Endothelial cell of umbilical vein (primary cell): Measurements from ENCODE around the gene RAD9B. TPM values are rescaled to one million over a fixed set of nuclear protein-coding genes. Genes with fewer than 3 reads are reported as not detected.

Source experiments
- BruUV-seq: library from RNA; stranded (reverse); fragments of 400-500 nt; replicated peaks from 2 replicates; lab custom pipeline; 2021; lab: Mats Ljungman, UMichigan
- CTCF ChIA-PET: fragments of 300-600, 350-600 bp; sonication (Branson Sonifier 250); formaldehyde crosslinking; loops from one replicate; lab custom pipeline; 2021; ENCODE audit warnings: antibody characterized with exemption, inconsistent platforms; lab: Charles Lee
- POLR2A ChIA-PET: fragments of 300-600, 350-600 bp; sonication (Branson Sonifier 250); formaldehyde crosslinking; loops from one replicate; lab custom pipeline; 2021; ENCODE audit warnings: antibody characterized with exemption, inconsistent platforms; lab: Charles Lee
- DNase-seq: peaks from one replicate; pipeline ENCODE4 v3.0.0-alpha.2; 2011; ENCODE audit warnings: low read depth, low spot score
- FAIRE-seq: peaks from 2 replicates; lab custom pipeline; 2011; peaks lifted over from hg19 to GRCh38; lab: Jason Lieb, UNC
- H2AFZ ChIP-seq: 2 replicates; pipeline ENCODE4 v1.6.0; 2012; ENCODE audit warnings: low read depth, low read length, control low read depth, inconsistent platforms
- H3K27ac ChIP-seq: 2 replicates; pipeline ENCODE4 v1.5.1; 2011; ENCODE audit warnings: low read depth, mild to moderate bottlenecking, control low read depth, low read length, moderate library complexity; ENCODE audit not compliant: insufficient read depth
- H3K27me3 ChIP-seq, 2 experiments: 2 replicates each; pipeline versions ENCODE4 v1.6.0 to v1.6.1; 2011; ENCODE audit warnings: low read length in 2 of 2, mixed read lengths in 1 of 2; ENCODE audit not compliant: control insufficient read depth in 2 of 2, insufficient read depth in 2 of 2
- H3K36me3 ChIP-seq, 2 experiments: 2 replicates in 1 of 2; 3 replicates in 1 of 2; pipeline ENCODE4 v1.5.1; 2011; ENCODE audit warnings: low read length in 2 of 2, mild to moderate bottlenecking in 1 of 2, moderate library complexity in 1 of 2; ENCODE audit not compliant: control insufficient read depth in 2 of 2, insufficient read depth in 2 of 2; ENCODE audit errors: extremely low read depth in 1 of 2
- H3K4me1 ChIP-seq: 3 replicates; pipeline ENCODE4 v1.5.1; 2011; ENCODE audit warnings: mild to moderate bottlenecking, low read length; ENCODE audit not compliant: control insufficient read depth, insufficient read depth; ENCODE audit errors: extremely low read depth
- H3K4me2 ChIP-seq: 2 replicates; pipeline ENCODE4 v1.6.1; 2011; ENCODE audit warnings: low read length, control low read depth, mixed read lengths; ENCODE audit not compliant: insufficient read depth
- H3K4me3 ChIP-seq, 3 experiments: fragments of 200-600 bp in 1 of 3; sonication (generic), shearing (Covaris generic) in 1 of 3; replicated peaks in 1 of 3; 2 replicates each; pipeline ENCODE4 v1.5.1; 2011 to 2016; ENCODE audit warnings: control low read depth in 3 of 3, low read length in 3 of 3, mild to moderate bottlenecking in 2 of 3, inconsistent platforms in 1 of 3, low read depth in 1 of 3, moderate library complexity in 1 of 3; ENCODE audit not compliant: insufficient read depth in 1 of 3
- H3K79me2 ChIP-seq: 2 replicates; pipeline ENCODE4 v1.6.0; 2012; ENCODE audit warnings: low read length, inconsistent platforms; ENCODE audit not compliant: control insufficient read depth, insufficient read depth
- H3K9ac ChIP-seq: replicated peaks from 2 replicates; pipeline ENCODE3; 2011; ENCODE audit warnings: low read length, control low read depth; ENCODE audit not compliant: insufficient read depth; ENCODE audit errors: extremely low read depth
- H3K9me1 ChIP-seq: replicated peaks from 3 replicates; pipeline ENCODE4 v1.6.0; 2011; ENCODE audit warnings: mild to moderate bottlenecking, low read length; ENCODE audit not compliant: control insufficient read depth, insufficient read depth; ENCODE audit errors: extremely low read depth
- H3K9me3 ChIP-seq: replicated peaks from 2 replicates; pipeline ENCODE4 v1.5.1; 2012; ENCODE audit warnings: low read length, inconsistent platforms; ENCODE audit not compliant: control insufficient read depth, insufficient read depth
- H4K20me1 ChIP-seq: replicated peaks from 2 replicates; pipeline ENCODE3; 2011; ENCODE audit warnings: mild to moderate bottlenecking, low read length; ENCODE audit not compliant: control insufficient read depth, insufficient read depth; ENCODE audit errors: extremely low read depth
- CTCF ChIP-seq, 2 donors: IDR thresholded peaks; 1 replicate in 1 of 2; 2 replicates in 1 of 2; pipeline ENCODE4 v1.5.1; 2011; ENCODE audit warnings: low read length in 2 of 2, mild to moderate bottlenecking in 2 of 2, moderate library complexity in 2 of 2, control low read depth in 1 of 2, inconsistent platforms in 1 of 2, low read depth in 1 of 2; ENCODE audit not compliant: insufficient read depth in 1 of 2; ENCODE audit errors: extremely low read depth in 1 of 2
- EZH2 ChIP-seq: IDR thresholded peaks from 2 replicates; pipeline ENCODE4 v1.6.1; 2012; ENCODE audit warnings: borderline replicate concordance, low read depth, mild to moderate bottlenecking, moderate library complexity, low read length, inconsistent platforms; ENCODE audit not compliant: severe bottlenecking
- FOS ChIP-seq: IDR thresholded peaks from 2 replicates; pipeline ENCODE4 v1.6.1; 2011; ENCODE audit warnings: mild to moderate bottlenecking, low read length, moderate library complexity, borderline replicate concordance; ENCODE audit not compliant: insufficient read depth
- GATA2 ChIP-seq: IDR thresholded peaks from 2 replicates; pipeline ENCODE4 v1.7.0; 2011; ENCODE audit warnings: low read depth, mild to moderate bottlenecking, moderate library complexity, mixed read lengths, low read length; ENCODE audit not compliant: insufficient read length, insufficient read depth
- JUN ChIP-seq: IDR thresholded peaks from 2 replicates; pipeline ENCODE4 v1.6.1; 2011; ENCODE audit warnings: borderline replicate concordance, low read depth; ENCODE audit not compliant: insufficient read length, insufficient read depth
- MAX ChIP-seq: IDR thresholded peaks from 2 replicates; pipeline ENCODE4 v1.6.1; 2011; ENCODE audit not compliant: insufficient read depth, insufficient read length
- MYC ChIP-seq: IDR thresholded peaks from one replicate; pipeline ENCODE4 v1.6.1; 2011; ENCODE audit warnings: mild to moderate bottlenecking, low read depth, low read length
- POLR2A ChIP-seq: IDR thresholded peaks from 2 replicates; pipeline ENCODE4 v1.6.1; 2012; ENCODE audit warnings: low read depth, mild to moderate bottlenecking, control low read depth, low read length
- POLR2AphosphoS5 ChIP-seq: IDR thresholded peaks from 2 replicates; pipeline ENCODE4 v1.6.1; 2012; ENCODE audit warnings: low read depth, mild to moderate bottlenecking, control low read depth, low read length, moderate library complexity; ENCODE audit not compliant: insufficient read depth
- dilution Hi-C: fragments of 300-500 bp; cut with MboI; formaldehyde crosslinking; loops from one replicate; pipeline ENCODE4 v1.15.0; 2019; ENCODE audit warnings: low sequenced_read_pairs; ENCODE audit not compliant: extremely low pct_ligation_motif_present
- intact Hi-C: fragments of 100-400 bp; cut with micrococcal nuclease; formaldehyde crosslinking; loops from one replicate; pipeline ENCODE4 v1.10.0; 2022
- polyA plus RNA-seq, 4 experiments: library from polyadenylated mRNA; depleted of rRNA in 3 of 4; stranded (reverse) in 3 of 4; unstranded in 1 of 4; fragments of >200 nt; gene quantifications; 2 replicates each; pipeline versions ENCODE4 v1.2.1 to v1.2.3, GENCODE V29; 2011 to 2012; ENCODE audit warnings: missing spikeins in 1 of 4
- total RNA-seq: library from RNA; stranded (reverse); gene quantifications from 2 replicates; pipeline ENCODE4 v1.2.3, GENCODE V29; 2021

The RAD9B gene
- total and polyA plus RNA-seq, 2 donors (not counting 3 experiments of a cell fraction or from before 2014, with no cell fraction given): 0.11 to 0.15 TPM

- POLR2A ChIA-PET: no interaction called here
- Histone ChIP-seq H3K36me3 (no peaks in the 10 kb centered on the region), H3K4me3 (no peak overlapping the region), H3K4me2 (no peak overlapping the region), H3K4me1 (peaks cover 5% of the 10 kb centered on the region), H3K27me3 (no peaks in the 10 kb centered on the region), H3K27ac (no peak overlapping the region), H3K9me3 (no peaks in the 10 kb centered on the region), H2AFZ (no peak overlapping the region), H3K9ac (no peak overlapping the region), H3K79me2 (peaks cover 15% of the 10 kb centered on the region), H3K9me1 (no peaks in the 10 kb centered on the region), H4K20me1 (no peaks in the 10 kb centered on the region)
- DNase-seq (no peak), FAIRE-seq (no peak)
- intact Hi-C loops: no loop called here
- BruUV-seq: no TSS peak
- CTCF ChIA-PET: interaction anchor here (0.8 to 1.2 kb wide), 3 partner anchors 55 to 322 kb away, joined by 3 read pairs; partner anchors contain the start of gene ARPC3
- dilution Hi-C loops: no loop called here
- TF ChIP-seq CTCF (IDR thresholded peaks at IDR 0.05; ENCODE audit: extremely low read depth in 1 of 2, insufficient read depth in 1 of 2, low read depth in 1 of 2, low read length in 2 of 2) (no peak), EZH2 (no peak), MYC (no peak), GATA2 (no peak), POLR2AphosphoS5 (no peak), MAX (no peak), POLR2A (no peak), JUN (no peak), FOS (no peak)
Measured at GRCh38 chr12:110505332-110505731, 3.2 kb downstream of the RAD9B start.
